ENCODE measurements around the gene MRPL34.

Gene MRPL34

DNA sequence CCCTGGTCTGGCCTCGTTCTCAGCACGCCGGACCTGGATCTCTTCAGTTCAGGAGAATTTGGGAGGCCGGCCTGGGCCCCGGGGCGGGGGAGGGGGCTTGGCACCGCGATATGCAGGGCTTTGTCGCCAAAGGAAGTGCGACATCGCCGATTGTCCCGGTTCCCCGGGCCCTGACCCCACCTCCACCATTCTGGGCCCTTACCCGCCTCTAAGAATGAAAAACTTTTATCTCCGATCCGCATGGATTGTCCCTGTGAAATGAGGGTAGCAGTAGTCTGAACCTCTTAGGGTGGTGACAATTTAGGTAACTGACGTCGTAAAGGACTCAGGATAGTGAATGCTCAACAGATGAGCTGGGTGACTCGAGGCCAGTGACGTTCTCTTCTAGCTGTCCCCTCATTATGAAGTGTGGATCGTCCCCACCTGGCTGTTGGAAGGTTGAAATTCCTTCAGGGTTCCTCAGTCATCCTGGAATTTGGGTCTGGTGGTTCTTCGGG, 4.3 kb downstream of the MRPL34 start:
- no peak for DNase-seq (ENCODE audit: low spot score)

- no peak for DNase-seq (ENCODE audit: low spot score)
Measured at GRCh38 chr19:17311455-17312188, 6.0 kb downstream of the MRPL34 start.

- DNase-seq (ENCODE audit: low spot score), result no peak
Measured at GRCh38 chr19:17312189-17313113, 6.8 kb downstream of the MRPL34 start.

- DNase-seq (ENCODE audit: low spot score), result peak; percentile 66
Measured at GRCh38 chr19:17314007-17314593, 8.4 kb downstream of the MRPL34 start.

- DNase-seq (ENCODE audit: low spot score), result no peak
Measured at GRCh38 chr19:17318966-17319365, 13.3 kb downstream of the MRPL34 start.

DNA sequence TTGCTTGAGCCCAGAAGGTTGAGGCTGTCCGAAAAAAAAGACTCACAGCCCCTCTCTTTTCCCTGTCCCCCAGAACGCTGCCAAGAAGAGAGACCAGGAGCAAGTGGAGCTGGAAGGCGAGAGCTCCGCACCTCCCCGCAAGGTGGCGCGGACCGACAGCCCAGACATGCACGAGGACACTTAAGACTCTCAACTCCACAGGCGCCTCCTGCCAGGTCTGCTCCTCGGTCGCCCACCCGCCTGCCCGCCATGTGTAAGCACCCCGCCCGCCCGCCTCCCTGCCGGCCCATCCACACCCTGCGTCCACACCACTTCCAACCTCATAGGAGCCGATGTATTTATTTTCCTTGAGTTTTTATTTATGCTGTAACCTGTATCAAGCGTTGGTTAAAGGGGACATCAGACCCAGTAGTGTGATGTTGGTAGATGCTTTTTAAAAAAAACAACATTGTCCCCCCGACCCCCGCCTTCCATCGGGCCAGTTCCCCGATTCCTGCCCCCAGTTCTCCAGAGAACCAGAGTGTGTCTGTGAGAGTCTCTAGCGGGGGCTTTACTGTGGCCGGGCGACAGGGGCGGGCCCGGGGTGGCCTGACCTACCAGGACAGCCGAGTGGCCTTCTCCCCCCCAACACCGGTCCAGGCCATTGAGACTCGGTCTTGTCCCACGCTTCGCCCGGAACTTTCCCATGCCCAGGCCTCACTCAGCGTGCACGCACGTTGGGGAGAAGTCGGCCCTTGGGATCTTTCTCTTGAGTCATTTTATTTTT, 14.0 kb downstream of the MRPL34 start:
- DNase-seq (ENCODE audit: low spot score), result no peak

- no peak for DNase-seq (ENCODE audit: low spot score)
Measured at GRCh38 chr19:17320435-17320834, 14.8 kb downstream of the MRPL34 start.

GRCh38 chr19:17321655-17322489, 16.2 kb downstream of the MRPL34 start:
- no peak for DNase-seq (ENCODE audit: low spot score)

DNA sequence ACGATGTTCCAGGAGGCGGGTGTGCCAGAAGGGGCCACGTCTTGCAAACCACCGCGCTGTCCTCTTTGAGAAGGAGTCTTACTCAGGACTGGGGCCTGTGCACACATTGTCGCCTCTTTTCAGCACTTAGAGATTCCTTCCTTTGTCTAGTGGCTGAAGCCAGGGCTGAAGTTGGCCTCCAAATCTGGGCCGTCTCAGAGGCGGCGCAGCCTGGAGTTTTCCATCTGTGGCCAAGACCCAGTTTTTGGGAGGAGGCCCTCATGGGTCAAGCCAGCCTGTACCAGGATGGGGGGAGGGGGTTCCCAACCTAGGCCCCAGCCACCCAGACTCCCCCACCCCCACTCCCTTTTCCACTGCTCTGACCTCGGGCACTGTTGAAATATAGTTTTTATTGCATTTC, 17.2 kb downstream of the MRPL34 start:
- no peak for DNase-seq (ENCODE audit: low spot score)

- DNase-seq (ENCODE audit: low spot score), result no peak
Measured at GRCh38 chr19:17323300-17323963, 17.8 kb downstream of the MRPL34 start.

DNA sequence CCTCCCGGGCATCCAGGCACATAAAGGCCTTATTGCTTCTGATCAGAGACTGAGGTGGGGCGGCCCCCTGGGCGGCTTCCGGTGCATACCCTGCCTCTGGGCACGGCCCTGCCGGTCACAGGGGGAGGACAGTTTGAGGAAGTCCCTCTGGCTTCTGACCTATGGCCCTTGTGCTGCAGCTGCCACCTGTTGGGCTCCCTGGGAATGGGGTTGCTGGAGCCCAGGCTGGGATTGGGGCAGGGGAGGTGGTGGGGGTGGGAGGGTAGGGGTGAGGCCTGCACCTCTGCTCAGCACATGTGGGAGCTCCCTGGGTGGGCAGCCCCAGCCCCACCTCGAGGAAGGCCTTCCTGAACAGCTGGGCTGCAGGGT, 18.3 kb downstream of the MRPL34 start:
- no peak for DNase-seq (ENCODE audit: low spot score)

DNA sequence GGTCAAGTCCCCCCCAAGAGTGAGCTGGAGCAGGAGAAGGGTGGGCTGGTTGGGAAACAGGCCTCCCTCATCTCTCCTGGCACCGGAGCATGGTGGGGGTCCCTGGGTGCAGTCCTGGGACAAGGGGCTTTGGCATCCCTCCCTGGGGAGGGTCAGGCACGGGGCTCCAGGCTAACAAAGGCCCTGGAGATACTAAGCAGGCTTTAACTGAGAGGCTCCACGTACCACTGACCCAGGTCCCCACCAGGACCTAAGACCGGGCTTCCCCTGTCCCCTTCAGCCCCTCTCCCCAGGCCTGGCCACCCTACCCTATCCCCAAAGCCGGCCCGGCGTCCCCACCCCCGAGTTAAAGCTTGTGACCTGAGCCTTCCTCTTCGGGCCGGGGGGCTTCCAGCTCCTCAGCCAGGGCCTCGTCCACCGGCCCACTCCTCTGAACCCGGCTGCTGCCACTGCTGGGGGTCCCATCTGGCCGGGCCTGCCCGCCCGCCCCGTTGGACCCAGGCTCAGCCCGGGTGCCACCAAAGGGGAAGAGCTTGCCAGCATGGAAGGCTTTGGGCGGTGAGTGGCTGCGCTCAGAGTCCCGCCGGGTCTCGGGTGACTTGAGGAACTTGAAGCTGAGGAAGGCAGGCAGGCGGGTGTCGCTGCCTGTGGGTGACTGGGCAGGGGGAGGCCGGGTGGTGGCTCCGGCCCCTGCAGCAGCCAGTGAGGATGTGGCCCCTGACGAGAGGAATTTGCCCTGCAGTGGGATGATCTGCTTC, 18.9 kb downstream of the MRPL34 start:
- DNase-seq (ENCODE audit: low spot score), result no peak

DNA sequence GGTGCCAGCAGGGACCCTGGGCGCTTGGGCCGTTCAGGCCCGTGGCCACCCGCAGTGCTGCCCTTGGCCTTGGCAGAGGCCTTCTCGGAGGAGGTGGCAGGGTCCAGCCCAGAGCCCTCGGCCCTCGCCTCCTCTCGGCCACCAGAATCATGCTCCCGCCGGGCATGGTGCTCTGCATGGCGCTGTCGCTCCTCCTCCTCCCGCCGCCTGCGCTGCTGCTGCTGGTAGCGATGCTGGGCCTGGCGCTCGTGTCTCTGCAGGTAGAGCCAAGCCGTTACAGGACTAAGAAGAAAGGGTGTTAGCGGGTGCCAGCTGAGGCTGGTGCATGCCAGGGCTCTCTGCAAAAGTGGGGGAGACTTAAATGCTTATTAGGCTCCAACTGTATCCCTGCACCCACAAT, 19.5 kb downstream of the MRPL34 start:
- DNase-seq (ENCODE audit: low spot score), result no peak

DNA sequence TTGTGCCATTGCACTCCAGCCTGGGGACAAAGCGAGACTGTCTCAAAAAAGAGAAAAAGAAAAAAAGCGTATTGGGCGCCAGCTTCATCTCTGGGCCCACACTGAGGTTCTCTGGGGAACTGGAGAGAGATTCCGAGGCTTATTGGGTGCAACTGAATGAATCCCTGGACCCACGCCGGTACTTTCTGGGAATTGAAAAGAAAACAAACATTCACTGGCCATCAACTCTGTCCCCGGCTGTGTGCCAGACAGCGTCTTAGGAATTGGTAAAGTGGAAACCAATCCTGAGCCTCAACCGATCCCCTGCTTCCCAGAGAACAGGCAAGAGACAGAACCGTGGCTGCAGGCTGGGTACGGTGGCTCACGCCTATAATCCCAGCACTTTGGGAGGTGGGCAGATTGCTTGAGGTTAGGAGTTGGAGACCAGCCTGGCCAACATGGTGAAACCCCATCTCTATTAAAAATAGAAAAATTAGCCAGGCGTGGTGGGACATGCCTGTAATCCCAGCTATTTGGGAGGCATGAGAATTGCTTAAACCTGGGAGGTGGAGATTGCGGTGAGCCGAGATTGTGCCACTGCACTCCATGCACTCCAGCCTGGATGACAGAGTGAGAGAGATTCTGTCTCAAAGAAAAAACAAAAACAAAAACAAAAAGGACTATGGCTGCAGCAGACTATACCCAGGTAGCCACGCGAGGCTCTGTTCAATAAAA, 20.4 kb downstream of the MRPL34 start:
- no peak for DNase-seq (ENCODE audit: low spot score)

DNA sequence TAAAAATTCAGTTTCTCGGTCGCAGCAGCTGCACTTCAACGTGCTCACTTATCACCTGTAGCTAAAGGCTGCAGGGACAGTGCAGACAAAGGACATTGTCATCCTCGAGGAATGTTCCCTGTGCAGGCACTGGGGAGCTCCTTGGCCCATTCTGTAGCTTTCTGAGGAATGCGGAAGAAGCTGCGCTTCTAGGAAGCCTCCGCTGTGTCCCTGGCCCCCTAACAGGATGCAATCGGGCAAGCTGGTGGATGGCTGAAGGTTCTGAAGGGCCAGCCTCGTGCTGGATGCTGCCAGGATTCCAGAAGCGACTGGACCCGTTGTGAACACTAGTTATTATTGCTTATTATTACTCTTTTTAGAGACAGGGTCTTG, 20.9 kb downstream of the MRPL34 start:
- no peak for DNase-seq (ENCODE audit: low spot score)

DNA sequence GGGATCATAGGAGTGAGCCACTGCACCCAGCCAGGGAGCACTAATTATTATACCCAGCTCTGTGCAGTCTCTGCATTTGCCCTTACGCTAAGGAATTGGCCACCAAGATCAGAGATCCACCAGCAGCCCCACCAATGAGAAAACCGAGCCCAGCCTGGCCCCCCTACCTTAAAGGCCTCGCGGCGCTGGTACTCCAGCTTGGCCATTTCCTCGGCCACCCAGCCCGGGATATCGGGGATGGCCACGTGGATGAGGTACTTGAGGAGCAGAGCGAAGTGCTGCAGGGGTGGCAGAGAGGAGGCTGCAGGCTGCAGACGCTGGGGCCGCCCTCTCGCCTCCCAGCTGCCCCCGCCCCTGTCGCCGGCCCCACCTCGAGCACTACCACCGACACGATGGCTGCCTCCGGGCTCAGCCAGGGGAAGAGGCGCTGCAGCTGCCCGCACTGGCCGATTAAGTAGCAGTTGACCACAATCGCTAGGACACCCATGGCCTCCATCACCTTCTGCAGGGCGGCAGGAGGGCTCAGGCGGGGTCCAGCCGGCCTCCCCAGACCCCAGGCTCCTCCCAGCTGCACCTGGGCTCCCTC, 21.5 kb downstream of the MRPL34 start:
- DNase-seq (ENCODE audit: low spot score), result no peak

DNA sequence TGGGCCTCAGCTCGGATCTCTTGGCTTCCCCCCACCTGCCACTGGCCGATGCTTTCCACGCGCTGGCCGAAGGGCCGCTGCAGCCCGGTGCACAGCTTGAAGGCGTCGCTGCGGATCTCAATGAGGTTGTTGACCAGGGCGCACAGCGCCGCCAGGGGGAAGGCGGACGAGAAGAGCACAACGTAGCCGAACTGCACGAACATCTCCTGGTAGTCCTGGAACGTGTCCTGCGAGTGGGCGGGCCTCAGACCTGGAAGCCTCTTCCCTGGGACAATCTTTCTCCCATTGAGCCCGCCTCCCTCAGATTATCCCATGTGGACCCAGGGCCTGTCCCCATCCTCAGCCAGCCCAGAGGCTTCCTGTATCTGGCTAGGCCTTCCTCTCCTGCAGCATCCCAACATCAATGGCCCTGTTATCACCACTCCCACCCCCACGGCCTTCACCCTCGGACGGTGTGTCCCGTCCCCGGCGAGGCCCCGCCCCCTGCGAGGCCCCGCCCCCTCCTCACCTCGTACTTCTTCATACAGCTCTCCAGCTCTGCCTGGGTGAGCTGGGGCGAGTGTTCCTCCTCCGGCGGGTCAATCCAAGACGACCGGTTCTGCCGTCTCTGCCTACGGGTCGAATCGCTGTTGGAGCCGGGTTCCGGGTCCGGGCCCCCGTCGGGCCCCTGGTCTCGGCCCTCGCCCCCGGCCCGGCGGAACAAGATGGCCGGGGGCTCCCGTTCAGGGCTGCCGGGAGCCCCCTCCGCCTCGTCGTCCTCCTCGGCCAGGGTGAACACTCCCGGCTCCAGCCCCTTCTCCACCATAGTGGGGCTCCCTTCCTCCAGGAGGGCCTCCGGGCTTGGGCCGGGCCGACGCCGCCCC, 22.2 kb downstream of the MRPL34 start:
- DNase-seq (ENCODE audit: low spot score), result no peak
